ENCODE results near the gene DHRS3.
"Not testable (repeated sequence)": the region's sequence is repeated elsewhere in the genome, so short reads cannot be mapped to it uniquely, and the experiment has no call there.

Gene DHRS3

GRCh38 chr1:12617901-12618660 is at the start of gene DHRS3:
TSS of gene DHRS3 (minus strand) at chr1:12618210. CDS start at chr1:12617348, 862 bp downstream.
- peak; percentile 90 for DNase-seq

- DNase-seq = no peak
Observed at GRCh38 chr1:12666141-12666735, 48.2 kb upstream of the DHRS3 start.

- no peak for DNase-seq
Observed at GRCh38 chr1:12665511-12665910, 47.5 kb upstream of the DHRS3 start.

DNA sequence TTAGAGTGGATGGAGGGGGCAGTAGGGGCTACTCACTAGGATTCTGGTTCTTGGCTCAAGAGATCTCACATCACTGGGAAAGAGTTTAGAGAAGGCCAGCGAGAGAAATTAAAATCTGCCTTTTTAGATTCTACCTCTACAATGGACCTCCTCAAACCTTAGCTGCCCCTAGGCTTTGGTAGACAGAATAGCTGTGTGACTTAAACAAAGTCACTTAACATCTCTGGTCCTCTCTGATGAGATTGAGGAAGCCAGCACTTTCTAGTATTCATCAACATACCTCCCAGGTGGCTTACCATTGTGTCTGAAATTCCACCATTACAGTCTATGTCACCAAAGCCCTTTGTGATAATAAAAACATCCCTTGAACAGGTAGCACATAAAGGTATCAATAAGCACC is 44.5 kb upstream of the DHRS3 start:
- no peak for DNase-seq

- DNase-seq = no peak
Observed at GRCh38 chr1:12661606-12662219, 43.7 kb upstream of the DHRS3 start.

GRCh38 chr1:12658531-12659453 is 40.8 kb upstream of the DHRS3 start:
- peak; percentile 77 for DNase-seq

- DNase-seq = not testable (repeated sequence)
Observed at GRCh38 chr1:12657885-12658512, 40.0 kb upstream of the DHRS3 start.

GRCh38 chr1:12657060-12657884 is 39.3 kb upstream of the DHRS3 start:
- DNase-seq = no peak

DNA sequence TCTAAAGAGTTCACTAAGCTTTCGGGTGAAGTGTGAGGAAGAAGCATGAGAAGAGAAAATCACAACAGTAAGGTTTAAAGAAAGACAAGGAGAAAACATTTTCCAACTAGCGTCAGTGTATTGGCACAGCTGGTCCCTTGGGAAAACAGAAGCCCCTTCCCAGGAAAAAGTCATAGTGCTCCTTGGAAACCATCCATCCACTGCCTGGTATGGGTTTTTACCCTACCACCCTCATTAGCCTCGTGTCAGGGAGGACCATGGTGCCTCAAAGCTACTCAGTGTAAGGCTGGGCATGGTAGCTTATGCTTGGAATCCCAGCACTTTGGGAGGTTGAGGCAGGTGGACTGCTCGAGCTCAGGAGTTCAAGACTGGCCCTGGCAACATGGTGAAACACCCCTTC is 38.6 kb upstream of the DHRS3 start:
- DNase-seq = no peak

DNA sequence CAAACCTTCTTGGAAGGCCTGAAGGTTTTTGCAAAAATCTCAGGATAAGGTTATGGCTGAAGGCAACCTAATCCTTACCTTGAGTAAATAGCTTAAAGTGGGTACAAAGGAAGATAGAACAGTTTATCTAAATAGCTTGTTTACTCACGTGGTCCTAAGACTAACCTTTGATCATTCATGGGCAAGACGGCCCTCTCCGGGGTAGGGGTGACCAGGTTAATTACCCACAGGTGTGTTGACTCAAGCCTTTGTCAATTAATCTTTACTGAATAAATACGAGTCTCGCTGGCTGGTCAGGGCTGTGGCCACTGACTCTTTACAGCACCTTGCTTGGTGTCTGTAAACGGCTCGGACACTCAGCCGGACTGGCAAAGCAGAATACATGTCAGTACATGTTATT is 36.6 kb upstream of the DHRS3 start:
- no peak for DNase-seq

GRCh38 chr1:12654004-12654567 is 36.1 kb upstream of the DHRS3 start:
- no peak for DNase-seq

- no peak for DNase-seq
Observed at GRCh38 chr1:12649971-12650421, 32.0 kb upstream of the DHRS3 start.

DNA sequence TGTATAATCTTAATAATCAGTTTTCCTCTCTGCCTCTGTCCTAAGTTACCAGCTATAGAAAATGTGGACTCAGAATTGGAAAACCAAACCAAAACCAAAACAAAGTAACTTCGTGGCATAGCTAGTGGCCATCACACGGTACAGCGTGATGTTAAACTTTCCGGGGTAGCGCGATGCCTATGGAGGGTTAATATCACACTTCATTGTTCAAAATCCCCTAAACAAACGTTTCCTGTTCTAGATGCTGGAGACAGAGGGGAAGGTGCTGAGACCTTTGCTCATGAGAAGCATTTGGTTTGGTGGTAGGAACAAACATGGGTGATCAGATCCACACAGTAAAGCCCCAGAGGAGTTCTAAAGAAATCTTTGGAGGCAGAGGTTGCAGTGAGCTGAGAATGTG is 30.7 kb upstream of the DHRS3 start:
- no peak for DNase-seq

DNA sequence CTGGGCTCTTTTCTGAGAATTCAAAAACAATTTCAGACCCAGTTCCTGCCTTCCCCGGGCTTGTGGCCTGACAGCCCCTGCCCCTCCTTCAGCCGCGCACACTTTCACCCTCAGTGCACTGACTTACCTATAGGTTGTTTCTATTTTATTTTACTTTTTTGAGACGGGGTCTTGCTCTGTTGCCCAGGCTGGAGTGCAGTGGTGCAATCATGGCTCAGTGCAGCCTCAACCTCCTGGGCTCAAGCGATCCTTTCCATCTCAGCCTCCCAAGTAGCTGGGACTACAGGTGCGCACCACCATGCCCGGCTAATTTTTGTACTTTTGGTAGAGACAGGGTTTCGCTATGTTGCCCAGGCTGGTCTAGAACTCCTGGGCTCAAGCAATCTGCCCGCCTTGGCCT is 27.4 kb upstream of the DHRS3 start:
- not testable (repeated sequence) for DNase-seq

DNA sequence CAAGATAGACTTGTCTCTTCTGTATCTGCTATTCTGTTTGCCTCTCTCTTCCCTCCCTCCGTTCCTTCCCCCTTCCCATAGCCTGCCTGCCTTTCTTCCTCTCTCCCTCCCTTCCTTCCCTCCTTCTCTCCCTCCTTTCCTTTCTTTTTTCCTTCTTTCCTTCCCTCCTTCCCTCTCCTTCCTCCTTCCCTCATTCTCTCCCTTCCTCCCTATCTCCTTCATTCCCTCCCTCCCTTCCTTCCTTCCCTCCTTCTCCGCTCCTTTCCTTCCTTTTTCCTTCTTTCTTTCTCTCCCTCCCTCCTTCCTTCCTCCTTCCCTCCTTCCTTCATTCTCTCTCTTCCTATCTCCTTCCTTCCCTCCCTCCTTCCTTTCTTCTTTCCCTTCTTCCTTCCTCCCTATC is 26.8 kb upstream of the DHRS3 start:
- DNase-seq = no peak

- no peak for DNase-seq
Observed at GRCh38 chr1:12644237-12644636, 26.2 kb upstream of the DHRS3 start.

DNA sequence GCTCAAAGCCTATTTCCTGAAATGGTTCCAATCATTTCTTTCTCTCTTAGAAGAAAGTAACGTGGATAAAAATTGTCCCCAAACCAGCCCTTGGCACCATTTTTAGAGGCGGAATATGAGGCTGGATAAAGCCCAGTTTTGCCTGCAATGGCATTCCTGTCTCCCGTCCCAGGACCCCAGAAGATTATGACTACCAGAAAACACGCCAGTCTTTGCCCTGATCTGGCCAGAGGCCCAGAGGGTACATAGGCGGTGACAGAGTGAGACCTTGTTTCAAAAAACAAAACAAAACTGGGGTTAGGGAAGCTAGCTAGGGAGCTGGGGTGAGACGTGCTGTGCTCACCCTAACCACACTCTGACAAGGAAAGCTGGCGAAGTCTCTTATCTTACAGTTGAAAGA is 25.8 kb upstream of the DHRS3 start, which contains the start of gene AADACL4:
Gene AADACL4 (plus strand): TSS at position 301 of the 400 bp plus-strand sequence. CDS start 462 bp downstream, outside the sequence.
- DNase-seq = no peak

DNA sequence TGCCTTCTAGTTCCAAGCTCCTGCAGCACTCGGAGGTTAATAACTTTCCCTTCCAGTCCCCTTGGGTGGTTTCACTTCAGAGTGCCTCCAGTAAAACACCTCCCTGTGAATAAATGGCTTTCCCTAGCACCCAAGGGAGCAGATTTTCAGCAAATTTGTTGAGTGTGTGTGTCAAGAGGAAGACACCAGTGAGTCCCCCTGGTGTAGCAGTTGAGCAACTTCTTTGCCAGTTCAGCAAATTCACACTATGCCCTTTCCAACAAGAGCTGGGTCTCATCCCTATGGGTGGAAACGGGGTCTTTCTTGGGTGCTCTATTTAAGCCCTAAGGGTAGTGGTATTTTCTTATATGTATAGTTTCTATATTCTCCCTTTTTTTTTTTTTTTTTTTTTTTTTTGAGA is 25.1 kb upstream of the DHRS3 start:
- DNase-seq = no peak

DNA sequence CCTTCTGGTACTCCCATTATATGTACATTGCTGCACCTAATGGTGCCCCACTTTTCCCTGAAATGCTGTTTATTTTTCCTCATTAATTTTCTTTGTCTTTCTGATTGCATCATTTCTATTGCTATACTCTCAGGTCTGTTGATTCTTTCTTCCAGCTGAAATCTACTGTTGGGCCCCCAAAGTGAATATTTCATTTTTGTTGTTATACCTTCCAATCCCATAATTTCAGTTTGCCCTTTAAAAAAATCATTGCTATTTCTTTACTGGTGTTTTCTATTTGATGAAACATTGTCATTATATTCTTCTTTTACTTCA is 22.9 kb upstream of the DHRS3 start:
- no peak for DNase-seq

DNA sequence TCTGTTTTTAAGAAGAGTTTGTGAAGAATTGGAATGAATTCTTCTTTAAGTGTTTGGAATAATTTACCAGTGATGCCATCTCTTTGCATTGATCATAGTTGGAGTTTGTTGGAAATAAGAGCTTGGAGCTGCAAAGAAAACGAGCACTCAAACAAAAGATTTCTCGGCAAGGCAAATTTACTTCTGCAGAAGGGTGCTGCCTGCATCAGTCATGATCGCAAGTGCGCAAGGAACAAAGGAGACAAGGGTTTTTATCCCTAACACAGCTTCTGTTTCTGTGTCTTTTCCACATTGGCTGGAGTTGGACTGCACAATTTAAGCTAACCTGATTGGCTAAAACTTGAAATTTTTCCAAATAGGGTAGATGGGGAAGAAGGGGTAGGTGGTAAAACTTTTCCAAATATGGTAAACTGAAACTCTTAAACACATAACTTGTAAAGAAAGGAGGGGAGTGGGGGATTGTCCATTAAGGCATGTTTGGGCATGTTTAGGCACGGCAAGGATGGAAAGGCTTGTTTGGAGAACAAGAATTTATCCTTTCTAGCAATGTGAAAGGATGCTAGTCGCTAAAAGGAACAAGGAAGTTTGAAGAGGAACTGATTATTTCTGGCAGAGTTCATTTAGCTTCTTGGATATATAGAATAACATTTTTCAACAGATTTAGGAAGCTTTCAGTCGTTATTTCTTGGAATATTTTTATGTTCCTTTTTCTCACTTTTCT is 22.4 kb upstream of the DHRS3 start:
- no peak for DNase-seq

- DNase-seq = no peak
Observed at GRCh38 chr1:12637693-12638092, 19.7 kb upstream of the DHRS3 start.
